NCI-H69 (cell line): ENCODE data around the gene RGS9.
A peak's percentile ranks its signal among the peaks of the same experiment; 100 is the strongest.

ENCODE experiments used
- DNase-seq: peaks from one replicate; lab custom pipeline; 2025; lab: John Stamatoyannopoulos, UW

Gene RGS9

DNA sequence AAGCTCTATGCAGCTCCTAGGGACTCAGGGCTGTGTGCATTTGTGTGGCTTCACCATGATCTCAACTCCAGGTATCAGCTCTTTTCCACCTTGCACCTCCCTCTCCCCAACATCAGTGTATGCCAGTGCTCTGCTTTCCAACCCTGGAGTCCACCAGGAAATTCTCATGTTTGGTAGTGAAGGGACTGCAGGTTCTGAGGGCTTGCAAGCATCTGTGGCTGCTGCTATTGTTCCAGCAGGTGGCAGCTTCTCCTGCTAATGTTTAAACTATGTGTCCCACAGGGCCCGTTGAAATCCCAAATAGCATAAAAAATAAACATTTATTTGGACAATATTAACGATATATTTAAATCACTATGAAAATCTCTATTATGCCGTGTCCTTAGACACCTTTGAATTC, 82.0 kb downstream of the RGS9 start:
- peak; percentile 10 for DNase-seq

DNA sequence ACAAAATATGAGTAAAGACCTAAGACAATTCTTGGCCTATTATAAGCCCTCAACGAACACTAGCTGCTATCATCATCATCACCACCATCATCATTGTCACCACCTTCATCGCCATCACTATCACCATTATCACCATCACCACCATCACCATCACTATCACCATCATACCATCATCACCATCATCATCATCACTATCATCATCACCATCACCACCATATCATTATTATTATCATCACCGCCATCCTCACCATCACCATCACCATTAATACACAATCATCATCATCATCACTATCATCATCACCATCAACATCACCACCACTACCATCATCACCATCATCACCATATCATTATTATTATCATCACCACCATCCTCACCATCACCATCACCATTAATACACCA, 82.5 kb downstream of the RGS9 start:
- no peak for DNase-seq

DNA sequence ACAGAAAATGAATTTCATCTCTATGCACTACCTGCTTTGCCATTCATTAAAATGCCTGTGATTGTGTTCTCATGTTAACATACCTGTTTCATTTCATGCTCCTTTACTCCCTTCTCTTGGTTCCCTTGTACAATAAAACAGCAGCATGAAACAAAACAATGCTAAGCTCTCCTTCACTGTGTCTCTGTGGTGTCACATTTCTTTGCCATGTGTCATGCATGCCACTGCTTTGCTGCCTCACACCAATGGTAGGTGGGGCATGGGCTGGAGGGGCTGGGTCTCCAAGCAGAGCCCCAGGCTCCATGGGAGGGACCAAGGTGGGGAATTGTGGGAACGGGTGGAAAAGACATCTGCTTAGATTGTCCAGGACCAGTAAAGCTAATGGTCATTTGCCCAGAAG, 83.6 kb downstream of the RGS9 start:
- DNase-seq = no peak

DNA sequence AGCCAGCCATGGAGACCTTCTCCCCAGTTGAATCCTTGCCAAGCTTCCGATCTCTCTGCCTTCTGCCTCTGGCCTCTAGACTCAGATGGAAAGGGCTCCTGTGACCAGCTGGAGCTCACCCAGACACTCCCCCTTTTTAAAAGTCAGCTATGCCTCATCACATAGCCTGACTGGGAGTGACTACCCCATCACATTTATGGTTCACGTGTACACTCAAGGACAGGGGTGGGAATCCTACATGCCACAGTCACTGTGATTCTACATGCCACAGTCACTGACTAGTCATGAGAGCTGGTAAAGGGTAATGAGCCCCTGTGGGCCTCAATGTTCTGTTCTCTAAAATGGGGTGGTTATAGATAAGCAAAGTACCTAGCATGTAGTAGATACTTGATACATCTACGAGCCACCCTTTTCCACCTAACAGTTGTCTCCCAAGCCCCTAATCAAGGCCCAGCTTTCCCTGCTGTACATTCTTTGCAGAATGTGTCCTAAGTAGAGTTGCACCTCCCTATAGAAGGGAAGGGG, 85.1 kb downstream of the RGS9 start:
- no peak for DNase-seq

- no peak for DNase-seq
These were observed 87.9 kb downstream of the RGS9 start for GRCh38 chr17:65225061-65225460.

- no peak for DNase-seq
These were observed 89.1 kb downstream of the RGS9 start for GRCh38 chr17:65226227-65226626.

DNA sequence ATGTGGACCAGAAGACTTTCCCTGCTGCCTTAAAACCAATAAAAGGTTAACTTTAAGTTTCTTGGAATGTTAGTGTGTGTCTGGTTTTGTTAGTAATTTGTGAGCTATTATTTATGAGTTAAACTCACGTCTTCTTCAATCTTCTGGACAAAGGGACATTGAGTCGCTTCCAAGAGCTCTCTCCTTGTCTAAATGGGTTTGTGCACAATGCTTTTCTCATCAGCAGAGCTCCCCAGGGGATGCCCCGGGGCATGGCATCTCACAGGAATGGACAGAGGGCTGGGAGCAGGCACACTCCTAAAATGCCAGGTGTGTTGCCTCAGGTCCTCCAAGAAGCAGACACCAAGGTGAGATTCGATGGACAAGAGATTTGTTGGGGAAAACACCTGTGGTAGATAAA, 90.5 kb downstream of the RGS9 start:
- peak; percentile 5 for DNase-seq

GRCh38 chr17:65228287-65228686, 91.1 kb downstream of the RGS9 start:
- no peak for DNase-seq

GRCh38 chr17:65228734-65229620, 91.8 kb downstream of the RGS9 start:
- DNase-seq = peak; percentile 71

- no peak for DNase-seq
These were observed 92.4 kb downstream of the RGS9 start for GRCh38 chr17:65229621-65229995.

DNA sequence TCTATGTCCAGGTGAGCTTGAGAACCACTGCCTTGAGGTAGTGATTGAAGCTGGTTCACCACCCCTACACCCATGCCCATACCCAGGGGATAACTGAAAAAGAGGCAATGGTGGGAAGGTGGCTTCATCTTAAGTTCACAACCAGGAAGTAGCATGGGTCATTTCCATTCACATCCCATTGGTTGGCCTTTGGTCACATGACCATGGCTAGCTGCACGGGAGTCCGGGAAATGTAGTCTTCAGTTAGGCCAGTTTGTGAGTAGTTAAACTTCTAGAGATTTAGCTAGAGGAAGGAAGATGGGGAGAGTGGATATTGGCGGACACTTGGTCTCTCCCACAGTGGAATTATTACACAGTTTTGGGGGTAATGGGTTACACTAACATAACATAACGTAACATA, 92.9 kb downstream of the RGS9 start:
- no peak for DNase-seq

- DNase-seq = peak; percentile 8
These were observed 93.9 kb downstream of the RGS9 start for GRCh38 chr17:65231086-65231485.

DNA sequence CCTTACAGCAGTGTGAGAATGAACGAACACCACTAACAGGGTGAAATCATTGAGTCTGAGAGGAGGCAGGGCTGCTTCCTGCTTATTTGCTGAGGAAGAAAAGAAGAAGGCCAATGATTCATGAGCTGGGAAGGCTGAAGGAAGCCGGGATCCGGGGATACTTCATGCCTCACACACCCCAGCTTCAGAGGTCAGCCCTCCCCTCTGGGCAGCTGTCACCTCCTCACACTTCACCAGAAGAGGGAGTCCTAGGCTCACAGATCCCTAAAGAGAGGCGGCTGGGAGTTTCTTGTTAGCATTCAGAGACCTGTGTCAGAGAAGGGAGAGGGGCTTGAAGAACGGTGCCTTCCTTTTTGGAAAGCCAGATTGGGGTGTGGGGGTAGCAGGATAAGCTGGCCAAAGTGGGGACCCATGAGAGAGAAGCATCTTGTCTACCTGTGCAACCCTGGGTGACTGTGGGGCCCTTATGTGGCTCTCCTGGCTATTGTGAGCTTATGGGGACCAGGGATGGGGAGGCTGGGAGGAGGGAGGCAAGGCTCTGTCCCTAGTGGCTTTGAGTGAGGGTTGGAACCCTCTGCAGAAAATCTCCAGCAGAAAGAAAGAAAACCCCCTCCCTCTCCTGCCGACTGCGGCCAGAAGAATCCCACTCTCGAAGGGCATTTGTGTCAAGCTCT, 94.6 kb downstream of the RGS9 start:
- DNase-seq = peak; percentile 77

DNA sequence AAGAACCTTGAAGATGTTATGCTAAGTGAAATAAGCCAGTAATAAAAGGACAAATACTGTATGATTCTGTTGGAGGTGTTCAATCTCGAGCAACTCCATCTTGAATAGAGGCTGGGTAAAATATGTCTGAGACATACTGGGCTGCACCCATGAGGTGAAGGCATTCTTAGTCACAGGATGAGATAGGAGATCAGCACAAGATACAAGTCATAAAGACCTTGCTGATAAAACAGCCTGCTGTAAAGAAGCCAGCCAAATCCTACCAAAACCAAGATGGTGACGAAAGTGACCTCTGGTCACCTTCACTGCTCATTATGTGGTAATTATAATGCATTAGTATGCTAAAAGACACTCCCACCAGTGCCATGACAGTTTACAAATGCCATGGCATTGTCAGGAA, 98.1 kb downstream of the RGS9 start:
- DNase-seq = no peak

GRCh38 chr17:65236321-65236720, 99.2 kb downstream of the RGS9 start:
- no peak for DNase-seq

DNA sequence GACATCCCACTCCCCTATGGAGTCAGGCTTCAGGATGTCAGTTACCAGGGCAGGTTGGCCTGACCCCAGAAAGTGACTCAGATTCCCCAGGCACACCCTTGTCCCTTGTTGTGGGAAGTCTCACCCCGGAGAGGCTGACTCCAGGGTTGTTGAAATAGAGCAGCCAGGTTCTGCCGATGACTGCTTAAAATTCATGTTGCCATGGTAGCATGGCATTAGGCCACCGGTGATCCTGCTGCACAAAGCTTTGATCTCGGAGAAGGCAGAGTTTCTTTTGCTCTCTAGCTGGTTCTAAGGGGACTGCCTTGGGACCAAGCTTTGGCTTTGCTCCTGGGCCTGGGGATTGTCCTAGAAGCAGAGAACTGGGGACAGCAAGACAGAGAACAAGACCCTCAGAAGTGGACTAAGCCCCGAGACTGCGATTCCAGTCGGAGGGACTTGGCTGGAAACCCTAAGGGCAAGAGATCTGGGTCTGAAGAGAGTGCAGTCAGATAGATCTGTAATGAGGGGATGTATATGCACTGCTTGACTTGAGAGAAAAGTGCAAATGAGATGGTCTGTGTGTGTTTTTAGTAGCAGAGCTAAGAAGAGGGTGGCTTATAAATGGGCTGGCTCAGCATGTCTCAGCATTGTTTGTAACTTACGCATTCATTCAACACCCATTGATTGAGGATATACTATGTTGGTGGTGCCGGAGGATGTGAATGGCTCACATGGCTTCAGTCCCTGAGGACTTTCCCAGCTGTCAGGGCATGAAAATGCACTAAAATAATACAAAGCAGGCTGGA, 106.9 kb downstream of the RGS9 start:
- DNase-seq = peak; percentile 60

GRCh38 chr17:65246252-65246651, 109.1 kb downstream of the RGS9 start:
- DNase-seq = no peak

GRCh38 chr17:65249774-65250173, 112.6 kb downstream of the RGS9 start:
- DNase-seq = no peak

DNA sequence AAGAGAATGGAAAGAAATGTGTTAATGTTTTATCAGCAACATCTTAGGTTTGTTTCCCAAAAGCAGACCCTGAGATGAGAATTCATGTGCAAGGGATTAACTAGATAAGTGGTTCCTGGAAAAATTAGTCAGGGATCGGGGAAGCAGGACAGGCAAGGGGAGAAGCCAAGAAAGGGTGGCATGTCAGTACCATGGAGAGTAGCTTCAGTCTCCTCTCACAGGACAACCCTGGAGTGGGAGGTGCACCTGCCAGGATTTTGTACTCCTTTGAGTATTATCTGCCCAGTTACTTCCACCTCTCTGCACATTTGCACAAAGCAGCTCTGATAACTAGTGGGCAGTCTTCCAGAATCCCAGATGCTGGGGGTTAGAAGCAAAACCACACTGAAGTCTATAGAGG, 117.0 kb downstream of the RGS9 start:
- DNase-seq = no peak

DNA sequence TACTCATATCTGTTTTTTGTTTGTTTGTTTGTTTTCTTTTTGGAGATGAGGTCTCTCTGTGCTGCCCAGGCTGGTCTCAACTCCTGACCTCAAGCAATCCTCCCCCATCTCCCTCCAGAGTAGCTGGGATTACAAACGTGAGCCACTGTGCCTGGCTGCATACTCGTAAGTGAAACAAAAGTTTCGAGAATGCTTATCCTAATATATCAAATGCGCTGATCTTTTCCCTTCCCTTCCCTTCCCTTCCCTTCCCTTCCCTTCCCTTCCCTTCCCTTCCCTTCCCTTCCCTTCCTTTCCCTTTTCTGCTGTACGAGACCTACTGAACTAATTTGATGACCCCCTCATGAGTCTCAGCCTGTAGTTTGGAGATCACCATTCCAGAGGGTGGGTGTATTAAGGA, 122.1 kb downstream of the RGS9 start:
- DNase-seq = no peak

- DNase-seq = no peak
These were observed 122.7 kb downstream of the RGS9 start for GRCh38 chr17:65259696-65260485.

GRCh38 chr17:65260626-65261025, 123.5 kb downstream of the RGS9 start:
- no peak for DNase-seq
